ENCODE data around the gene FXYD2.

Gene FXYD2

GRCh38 chr11:117835576-117835975 is 11.0 kb upstream of the FXYD2 start:
- DNase-seq (ENCODE audit: low read depth in 2 of 2) = no peak

- DNase-seq (ENCODE audit: low read depth in 2 of 2) = no peak
Measured at GRCh38 chr11:117834838-117835443, 10.4 kb upstream of the FXYD2 start.

- DNase-seq (ENCODE audit: low read depth in 2 of 2) = no peak
Measured at GRCh38 chr11:117834068-117834810, 9.7 kb upstream of the FXYD2 start.

- DNase-seq (ENCODE audit: low read depth in 2 of 2) = no peak
Measured at GRCh38 chr11:117833401-117833891, 8.9 kb upstream of the FXYD2 start.

DNA sequence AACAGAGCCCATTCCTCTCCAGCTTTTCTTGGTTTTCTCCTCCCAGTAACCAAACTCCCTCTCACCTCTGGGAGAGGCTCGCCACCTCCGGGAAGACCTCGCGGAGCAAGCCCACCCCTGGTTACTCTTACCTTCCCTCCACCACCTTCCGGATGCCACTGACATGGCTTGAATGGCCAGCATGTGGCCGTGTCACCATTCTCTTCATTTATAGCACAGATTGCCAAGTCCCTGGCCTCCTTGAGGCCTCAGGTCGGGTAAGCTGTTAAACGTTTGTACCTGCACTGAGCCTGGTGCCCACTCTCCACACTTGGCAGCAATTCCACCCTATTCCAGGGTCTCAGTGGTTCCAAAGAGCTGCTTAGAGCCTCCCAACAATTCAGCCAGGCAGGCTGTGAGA is 8.0 kb upstream of the FXYD2 start:
- DNase-seq (ENCODE audit: low read depth in 2 of 2) = no peak

DNA sequence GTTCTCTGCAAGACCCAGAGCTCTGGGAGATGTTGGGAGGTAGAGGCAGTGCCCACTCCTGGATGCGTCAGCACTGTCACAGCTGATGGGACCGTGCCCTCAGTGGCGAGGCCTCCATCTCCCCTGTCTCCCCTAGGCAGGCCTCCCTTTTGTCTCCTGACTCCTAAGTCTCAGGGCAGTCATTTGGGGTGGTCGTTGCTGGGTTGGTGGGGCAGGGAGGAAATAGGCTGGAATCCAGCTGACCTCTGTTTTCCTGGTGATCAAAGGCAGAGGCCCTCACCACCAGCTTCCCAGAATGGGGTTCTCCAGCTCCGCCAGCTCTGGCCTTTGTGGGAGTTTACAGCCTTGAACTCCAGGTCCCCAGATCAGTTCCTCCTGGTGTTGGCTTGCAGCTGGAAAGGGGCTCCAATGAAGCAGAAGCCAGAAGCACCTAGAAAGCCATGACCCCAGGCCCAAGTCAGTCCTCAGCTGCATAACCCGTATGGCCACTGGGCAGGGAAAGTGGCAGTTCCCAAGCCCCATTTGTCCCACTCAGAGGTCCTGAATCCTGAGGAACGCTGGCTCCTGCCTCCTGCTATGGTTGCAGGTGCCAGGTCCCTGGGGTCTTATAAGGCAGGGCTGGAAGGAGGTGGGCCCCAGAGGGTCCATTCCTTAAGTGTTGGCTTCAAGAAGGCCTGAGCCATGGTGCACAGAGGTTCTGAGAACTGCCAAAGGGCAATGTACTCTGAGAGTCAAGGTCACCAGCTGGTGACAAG is 7.3 kb upstream of the FXYD2 start:
- DNase-seq (ENCODE audit: low read depth in 2 of 2) = no peak

DNA sequence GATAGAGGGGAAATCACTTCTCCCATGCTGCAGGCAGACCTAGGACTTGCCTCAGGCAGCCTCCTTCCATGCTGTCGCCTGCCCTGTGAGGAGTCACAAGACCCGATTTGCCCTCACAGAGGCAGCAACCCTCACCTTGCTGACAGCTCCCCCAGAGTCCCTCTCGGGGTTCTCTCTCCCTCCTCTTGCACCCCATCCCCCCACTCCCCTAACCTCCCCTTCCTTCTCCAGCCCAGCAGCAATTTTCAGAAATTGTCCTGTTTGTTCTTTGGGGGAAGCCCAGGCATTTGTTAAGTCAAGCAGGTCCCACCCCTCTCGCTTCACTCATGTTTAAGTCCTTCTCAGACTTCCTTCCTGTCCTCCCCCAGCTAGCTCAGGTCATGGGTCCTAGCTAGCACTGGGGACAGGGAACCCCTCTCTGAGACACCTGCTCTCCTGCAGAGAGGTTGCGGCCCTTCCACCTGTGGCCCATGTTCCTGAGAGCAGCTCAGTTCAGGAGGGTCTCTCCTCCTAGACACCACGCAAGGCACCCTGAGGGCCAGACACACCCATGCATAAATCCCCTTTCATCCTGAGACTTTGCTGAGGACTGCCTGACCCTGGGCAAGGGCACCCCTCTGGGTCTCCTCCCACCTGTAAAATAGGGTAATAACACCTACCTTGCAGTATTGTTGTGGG is 6.3 kb upstream of the FXYD2 start:
- DNase-seq (ENCODE audit: low read depth in 2 of 2) = no peak

DNA sequence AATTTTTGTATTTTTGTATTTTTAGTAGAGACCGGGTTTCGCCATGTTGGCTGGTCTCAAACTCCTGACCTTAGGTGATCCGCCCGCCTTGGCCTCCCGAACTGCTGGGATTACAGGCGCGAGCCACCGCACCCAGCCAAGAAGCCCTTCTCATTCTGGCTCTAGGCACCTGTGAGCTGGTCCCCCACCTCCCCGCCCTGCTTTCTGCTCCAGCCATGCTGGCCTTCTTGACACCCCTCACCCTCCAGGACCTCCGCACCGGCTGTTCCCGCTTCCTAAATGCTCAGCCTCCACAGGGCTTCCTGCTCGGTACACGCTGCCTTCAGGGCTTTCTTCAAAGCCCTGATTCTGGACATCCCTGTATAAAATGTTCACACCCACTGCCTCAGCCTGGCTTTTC is 5.5 kb upstream of the FXYD2 start:
- DNase-seq (ENCODE audit: low read depth in 2 of 2) = no peak

- no peak for DNase-seq (ENCODE audit: low read depth in 2 of 2)
Measured at GRCh38 chr11:117829369-117829725, 4.8 kb upstream of the FXYD2 start.

GRCh38 chr11:117828611-117829368 is 4.2 kb upstream of the FXYD2 start:
- DNase-seq (ENCODE audit: low read depth in 2 of 2) = peak in 1 of 2 experiments; percentile 27

GRCh38 chr11:117827521-117828511 is 3.3 kb upstream of the FXYD2 start:
- DNase-seq (ENCODE audit: low read depth in 2 of 2) = no peak

DNA sequence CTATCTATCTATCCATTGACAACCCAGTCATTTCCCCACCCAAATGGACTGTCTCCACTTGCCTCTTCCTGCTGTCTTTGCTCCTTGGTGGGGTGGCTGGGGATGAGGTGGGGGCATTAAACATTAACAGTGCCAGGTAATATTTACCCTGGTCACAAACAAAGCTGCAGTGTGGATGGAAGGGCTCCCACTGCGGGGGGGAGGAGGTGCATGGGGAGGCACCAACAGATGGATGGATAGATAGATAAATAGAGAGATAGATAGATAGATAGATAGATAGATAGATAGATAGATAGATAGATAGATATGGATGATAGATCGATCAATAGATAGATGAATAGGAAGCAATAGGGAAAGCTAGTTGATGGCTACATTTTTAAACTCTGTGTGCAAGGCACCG is 2.3 kb upstream of the FXYD2 start:
- DNase-seq (ENCODE audit: low read depth in 2 of 2) = no peak

DNA sequence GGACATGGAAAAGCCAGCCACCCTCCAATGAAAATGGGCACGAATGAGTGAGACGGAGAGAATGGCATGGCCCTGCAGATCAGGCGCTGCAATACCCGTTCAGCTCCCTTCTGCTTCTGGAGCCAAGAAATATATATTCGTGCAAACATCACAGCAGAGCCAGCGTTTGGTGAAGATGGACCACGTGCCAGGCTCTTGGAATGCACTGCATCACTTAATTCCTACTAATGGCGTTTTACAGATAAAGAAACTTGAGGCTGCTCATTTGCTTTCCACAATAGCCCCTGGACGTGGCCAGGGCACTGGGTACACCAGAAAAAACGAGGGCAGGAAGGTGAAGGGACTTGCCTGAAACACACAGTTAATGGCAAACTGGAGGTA is 1.6 kb upstream of the FXYD2 start:
- no peak for DNase-seq (ENCODE audit: low read depth in 2 of 2)

DNA sequence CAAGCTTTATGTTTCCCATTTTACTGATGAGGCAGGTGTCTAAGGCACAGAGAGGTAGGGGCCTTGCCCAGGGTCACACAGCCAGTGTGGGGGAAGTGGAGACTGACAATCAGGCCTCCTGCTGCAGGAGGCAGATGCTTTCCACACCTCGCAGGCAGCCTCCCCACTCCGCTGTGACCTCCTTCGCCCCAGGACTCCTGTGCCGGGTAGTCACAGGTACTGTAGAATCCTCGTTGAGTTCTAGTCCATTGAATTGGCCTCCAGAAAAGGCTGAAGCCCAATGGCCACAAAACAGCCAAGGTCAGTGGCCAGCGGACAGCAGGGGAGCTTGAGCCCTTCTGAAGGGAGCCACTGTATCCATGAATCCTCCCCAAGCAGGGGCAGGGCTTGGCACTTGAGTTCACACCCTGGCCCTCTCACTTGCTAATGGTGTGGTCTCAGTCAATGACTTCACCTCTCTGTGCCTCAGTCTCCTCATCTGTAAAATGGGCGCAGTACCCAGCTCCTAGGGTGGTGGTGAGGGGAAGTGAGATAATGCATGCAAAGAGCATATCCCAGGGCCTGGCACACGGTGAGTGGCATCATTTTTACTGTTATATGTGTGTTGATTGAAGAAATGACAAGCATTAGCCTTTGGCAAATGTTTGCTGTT is 1.1 kb upstream of the FXYD2 start:
- no peak for DNase-seq (ENCODE audit: low read depth in 2 of 2)

DNA sequence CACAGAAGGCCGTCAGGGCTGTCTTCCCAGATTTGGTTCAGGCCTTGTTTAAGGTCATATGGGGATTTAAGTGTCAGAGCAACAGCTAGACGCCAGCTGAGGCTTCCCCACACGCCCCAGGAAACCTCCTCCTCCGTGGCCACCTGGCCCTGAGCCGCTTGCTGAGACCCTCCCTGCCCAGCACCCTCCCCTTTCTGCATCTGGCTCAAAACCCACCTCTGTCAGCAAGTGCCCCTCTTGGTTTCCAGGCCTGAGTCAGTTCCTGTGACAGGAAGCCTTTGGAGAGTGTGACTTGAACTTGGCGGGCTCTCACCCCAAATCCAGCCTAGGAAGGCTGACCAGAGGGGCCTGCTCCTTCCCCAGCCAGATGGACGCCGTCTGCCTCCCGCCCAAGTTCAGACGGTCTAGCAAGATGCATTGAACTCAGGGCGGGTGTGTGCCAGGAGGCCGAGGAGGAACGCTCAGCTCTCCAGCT is 561 bp downstream of the FXYD2 start:
- DNase-seq (ENCODE audit: low read depth in 2 of 2) = no peak

DNA sequence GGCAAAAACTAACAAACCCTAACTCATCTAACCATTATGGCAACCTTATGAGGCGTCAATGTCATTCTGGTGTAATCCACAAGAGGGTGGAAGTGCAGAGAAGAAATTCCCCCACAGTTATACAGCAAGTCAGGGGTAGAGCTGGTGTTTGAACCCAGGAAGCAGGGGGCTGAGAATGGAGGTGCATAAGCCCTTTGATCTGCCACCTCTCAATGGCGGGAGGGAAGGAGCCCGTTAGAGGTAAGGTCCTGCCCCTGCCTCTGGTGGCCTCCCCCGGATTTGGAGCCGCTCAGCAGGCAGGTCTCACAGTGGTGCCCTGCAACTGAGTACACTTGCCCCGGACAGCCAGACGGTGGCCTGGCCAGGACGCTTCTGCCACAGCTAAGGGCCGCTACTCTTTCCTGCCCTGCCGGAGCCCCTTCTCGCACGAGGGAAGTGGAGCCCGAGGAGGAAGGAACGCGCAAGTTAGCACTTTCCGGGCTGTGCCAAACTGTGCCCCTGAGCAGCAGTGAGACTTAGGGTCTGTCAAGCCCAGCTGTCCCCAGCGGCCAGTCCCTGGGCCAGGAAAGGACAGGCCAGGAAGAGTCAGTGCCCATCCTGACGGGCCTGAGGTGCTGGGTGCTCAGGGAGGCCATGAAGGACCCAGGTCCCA is 1.1 kb downstream of the FXYD2 start:
- DNase-seq (ENCODE audit: low read depth in 2 of 2) = no peak

GRCh38 chr11:117822074-117823033 is 2.2 kb downstream of the FXYD2 start:
- no peak for DNase-seq (ENCODE audit: low read depth in 2 of 2)

- no peak for DNase-seq (ENCODE audit: low read depth in 2 of 2)
Measured at GRCh38 chr11:117821431-117821830, 3.1 kb downstream of the FXYD2 start.

Measured in fibroblast of skin of left quadriceps (primary cell).